GM18861 (cell line): Measurements from ENCODE around the gene LRP1B.
A peak's percentile ranks its signal among the peaks of the same experiment; 100 is the strongest.

Experiments used
- ATAC-seq: cut with Tn5 transposase; IDR thresholded peaks from one replicate; pipeline ENCODE4 v1.9.1; 2021; ENCODE audit not compliant: unreplicated experiment

Gene LRP1B

DNA sequence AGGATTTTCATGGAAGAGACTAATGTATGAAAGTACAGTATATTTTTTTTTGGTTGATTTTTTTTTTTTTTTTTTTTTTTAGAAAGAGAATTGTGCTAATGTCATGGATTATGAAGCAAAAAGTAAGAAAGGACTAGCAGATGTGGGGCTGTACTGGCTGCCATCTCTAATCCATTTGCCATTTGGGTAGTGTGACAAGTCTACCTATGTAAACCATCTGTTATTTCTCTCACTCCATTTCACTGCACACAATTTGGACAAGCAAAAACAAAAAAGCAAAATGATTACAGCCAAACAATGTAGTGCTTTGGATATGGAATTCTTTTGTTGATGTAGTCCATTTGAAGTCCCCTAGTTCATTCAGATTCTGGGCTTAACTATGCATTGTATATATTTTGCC lies 1355.4 kb downstream of the LRP1B start:
- ATAC-seq, result no peak

DNA sequence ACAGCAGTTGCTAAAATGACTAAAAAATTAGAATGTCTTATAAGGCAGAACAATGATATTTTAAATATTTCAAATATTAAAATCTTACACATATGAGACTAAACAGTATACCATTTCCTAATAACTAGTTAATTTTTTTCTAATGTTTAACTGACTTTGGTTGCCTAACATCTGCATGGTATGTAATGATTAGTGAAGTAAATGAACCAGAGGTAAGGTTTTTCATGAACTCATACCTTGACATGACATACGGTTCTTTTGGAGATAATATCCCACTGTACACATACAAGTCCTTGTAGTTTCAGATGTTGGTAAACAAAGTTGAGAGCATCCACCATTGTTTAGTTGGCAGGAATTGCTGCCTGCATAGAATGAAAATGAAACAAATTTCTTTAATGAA lies 1360.2 kb downstream of the LRP1B start:
- peak; percentile 70 for ATAC-seq

DNA sequence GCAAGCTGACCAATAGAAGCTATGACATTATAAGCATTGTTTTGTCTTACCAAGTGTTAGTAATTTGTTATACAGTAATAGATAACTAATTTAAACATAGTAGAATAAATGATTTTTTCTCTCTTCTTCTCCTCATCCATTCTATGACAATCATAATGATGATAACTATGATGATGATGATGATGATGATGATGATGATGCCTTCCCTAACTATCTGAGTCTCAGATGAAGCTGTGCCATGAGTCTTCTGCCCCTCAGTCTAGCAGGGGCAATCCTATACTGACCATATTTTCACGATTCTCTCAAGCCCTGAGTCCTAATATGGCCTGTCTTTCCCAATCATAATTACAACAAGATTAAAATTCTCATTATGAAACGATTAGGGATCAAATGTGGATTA lies 1369.0 kb downstream of the LRP1B start:
- no peak for ATAC-seq

DNA sequence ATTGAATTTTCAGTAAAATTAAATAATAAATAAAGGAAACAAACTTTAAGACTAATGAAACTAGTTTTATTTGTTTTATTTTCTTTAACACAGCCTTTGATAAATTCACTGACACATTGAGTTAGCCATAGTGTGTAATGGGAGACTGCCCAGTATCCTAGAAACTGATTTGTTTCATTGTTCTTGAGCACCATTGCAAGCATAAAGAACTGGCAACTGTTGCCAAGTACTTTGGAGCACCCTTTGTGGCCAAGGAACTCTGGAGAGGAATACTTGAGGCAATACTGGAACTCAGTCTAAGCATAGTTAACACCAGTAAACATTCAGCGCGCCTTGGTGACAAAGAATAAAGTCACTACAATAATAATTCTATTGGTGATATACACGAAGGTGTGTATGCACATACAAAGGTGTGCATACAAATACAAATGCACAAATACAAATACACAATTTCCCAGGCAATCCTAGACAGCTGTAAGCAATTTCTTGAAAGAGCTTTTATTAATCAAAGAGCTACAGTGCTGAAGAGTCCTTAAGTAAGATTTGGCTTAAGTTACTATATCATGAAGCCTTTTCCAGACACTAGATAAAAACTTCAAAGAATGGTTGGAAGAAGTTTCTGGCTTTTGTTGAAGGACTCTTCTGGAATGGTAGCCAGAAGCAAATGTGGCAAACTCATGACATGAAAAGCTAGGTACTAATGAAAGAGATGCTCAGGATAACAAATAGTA lies 1371.2 kb downstream of the LRP1B start:
- no peak for ATAC-seq

DNA sequence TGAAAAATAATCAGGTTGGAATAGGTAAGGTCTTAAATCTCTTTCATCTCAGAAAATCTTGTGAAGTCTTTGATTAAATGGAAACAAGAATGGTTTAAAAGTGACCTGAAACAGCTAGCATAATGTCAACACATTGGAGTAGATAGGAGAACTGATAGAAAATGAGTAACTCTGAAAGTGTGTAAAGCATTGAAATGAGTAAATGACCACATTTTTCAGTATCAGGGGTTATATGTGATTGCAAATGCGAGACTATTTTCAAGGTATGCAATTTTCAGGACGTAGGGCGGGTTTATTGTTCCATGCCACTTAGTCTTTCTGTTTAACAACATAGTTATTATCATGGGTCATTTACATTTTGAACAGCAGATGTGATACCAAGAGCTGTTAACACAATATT lies 1383.2 kb downstream of the LRP1B start:
- peak; percentile 94 for ATAC-seq

DNA sequence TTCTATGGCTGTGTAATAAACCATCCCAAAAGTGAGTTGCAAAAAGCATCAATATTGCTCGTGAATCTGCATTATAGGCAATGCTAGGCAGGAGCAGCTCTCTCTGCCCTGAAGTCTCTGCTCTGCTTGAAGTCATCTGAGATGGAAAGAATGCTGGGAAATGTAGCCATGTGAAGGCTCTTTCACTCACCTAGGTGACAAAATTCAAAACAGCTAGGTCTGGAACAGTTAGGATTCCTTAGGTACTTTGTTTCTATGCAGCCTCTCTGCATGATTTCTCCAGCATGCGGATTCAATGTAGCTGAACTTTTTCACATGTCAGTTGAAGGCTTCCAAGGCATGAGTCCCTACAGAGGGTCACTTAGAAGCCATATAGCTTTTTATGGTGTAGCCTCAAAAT lies 1383.7 kb downstream of the LRP1B start:
- ATAC-seq, result no peak

DNA sequence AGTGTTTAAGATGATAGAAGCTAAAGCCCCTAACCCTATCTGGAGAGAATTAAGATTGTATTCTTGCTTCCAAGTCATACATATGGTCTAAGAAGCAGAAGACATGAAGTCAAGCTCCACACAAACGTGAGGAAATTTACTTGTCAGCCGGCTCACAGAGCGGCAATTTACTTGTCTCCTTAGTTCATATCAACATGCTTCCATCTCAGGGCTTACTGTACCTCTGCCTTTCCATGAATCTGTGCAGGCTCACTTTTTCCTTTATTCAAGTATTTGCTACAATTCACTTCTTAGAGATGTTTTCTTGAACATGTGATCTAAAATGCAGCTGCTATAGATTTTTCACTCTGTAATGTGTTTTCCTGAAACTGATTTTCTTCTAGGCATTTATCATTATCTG lies 1386.4 kb downstream of the LRP1B start:
- ATAC-seq, result no peak

DNA sequence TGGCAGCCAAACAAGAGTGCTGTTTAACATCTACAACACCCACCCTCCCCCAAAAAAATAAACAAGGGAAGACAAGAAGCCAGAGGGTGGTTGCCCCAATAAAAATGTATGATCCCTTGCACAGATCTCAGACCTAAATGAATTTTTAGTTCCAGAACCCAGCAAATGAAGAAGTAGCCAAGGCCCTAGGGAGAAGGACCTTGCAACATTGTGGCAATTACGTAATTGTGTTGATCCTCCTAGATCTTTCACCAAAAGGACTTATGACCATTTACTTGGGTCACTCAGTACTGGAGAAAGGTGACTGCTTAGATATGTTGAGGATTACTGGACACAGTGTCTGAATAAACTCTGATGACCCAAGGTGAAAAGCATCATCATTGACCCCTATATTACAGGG lies 1393.8 kb downstream of the LRP1B start:
- no peak for ATAC-seq

DNA sequence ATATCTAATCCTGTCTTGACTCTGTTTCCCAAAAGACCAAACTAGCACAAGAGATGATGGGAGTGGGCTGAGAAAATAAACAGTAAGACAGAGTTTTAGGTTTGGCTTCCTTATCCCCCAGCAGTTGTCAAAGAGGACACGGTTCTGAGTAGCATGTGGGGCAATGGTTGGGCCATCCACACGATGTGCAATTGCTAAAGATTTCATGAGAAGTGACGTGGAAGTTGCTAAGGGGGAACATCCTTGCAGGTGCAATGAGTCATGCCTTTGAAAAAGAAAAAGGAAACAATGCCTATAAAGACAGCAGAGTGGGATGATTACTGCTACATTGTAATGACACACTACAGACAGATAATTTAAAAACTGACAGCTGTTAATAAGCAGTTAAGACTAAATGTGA lies 1395.8 kb downstream of the LRP1B start:
- no peak for ATAC-seq

DNA sequence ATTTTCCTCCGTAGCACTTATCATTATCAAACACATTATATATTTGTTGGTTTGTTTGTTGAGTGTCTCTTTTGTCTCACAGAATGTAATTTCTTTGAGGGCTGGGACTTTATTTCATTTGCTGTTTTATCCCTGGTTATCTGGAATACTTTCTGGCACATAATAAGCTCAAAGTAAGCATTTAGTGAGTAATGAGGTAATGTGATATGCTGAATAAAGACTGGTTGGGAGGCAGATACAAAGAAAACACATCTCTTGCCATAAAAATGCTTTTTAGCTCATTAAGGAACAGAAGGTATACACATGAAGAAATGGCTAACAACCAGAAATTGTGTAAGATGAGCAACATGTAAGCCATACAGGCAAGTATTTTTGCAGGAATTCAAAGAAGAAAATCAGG lies 1411.8 kb downstream of the LRP1B start:
- no peak for ATAC-seq

DNA sequence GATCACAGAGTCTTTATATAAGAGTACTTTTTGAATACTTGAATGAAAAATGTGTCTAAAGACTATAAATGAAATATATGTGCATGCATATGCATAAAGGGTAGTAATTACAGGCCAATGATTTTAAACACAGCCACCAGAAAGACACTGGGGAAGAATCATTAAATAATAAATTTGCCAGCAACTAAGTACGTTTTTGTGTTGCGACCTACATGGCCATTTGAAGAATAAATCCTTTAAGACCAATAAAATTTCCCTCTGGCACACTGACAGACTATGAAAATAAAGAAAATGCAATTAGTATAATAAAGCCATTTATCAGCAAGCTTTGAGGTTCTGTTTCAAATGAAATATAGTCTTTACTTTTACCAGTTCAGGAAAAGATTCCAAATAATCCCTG lies 1413.3 kb downstream of the LRP1B start:
- no peak for ATAC-seq

DNA sequence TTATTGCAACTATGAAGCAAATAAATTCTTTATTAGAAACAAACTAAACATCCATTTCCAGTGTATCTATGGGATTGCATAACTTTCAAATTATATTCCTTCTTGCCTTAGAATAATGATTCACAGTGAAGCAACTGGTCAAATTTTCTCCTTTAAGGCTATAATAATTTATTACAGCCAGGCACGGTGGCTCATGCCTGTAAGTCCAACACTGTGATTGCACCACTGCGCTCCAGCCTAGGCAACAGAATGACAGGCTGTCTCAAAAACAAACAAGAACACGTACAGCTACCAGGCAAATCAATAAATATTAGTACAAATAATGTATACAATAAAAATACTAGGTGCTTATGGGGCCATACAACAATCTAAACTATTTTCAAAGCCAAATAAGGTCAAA lies 1416.2 kb downstream of the LRP1B start:
- ATAC-seq, result no peak

DNA sequence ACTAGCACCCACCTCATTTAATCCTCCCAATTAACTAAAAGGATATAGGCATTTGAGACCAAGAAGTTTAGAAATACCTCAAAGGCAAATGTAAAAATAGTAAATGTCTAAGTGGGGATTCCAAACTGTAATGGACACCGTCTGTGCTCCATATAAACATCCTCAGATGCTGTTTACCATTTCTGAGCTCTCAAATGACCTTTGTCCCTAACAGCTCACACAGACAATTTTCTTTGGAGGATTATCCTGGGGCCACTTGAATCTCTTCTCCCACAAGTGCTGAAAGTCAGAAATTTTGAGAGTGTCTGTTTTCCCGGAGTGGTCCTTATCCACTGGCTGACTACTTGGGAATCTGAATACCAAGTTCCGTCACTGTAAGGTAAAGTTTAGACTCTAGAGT lies 1418.9 kb downstream of the LRP1B start:
- ATAC-seq, result no peak

DNA sequence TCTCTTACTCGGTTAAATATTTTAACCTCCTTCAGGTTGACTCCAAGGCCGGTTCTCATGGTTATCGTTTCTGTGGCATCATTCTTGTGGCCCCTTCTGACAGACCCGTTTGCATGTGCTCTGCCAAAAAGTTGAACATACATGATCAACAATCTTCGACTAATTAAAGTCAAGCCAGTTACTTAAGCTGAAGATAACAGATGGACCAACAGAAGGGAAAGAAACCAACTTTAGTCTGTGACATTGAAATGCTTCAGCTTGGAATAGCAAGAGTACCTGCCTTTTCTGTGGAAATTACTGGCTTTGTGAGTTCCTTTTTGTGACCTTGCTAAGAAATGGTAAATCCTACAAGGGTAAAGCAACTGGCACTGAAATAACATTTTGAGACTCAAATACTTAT lies 1429.1 kb downstream of the LRP1B start:
- ATAC-seq, result no peak

DNA sequence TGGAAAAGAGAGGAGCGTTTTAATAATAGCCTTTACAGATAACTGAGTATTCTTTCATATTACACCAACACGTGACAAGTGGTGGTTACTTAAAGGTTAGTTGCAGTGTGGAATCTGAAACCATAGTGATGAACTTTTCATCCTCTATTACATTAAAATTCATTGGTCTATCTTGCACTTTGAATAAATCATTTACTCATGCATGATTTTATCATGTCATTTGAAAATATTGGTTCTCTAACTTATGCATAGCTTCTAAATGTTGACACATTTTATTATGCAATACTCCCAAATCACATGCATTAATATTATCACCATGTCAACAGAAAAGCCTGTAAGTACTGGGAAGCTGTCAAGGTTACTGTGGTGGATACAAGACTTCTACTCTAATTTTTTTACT lies 1432.2 kb downstream of the LRP1B start:
- no peak for ATAC-seq

DNA sequence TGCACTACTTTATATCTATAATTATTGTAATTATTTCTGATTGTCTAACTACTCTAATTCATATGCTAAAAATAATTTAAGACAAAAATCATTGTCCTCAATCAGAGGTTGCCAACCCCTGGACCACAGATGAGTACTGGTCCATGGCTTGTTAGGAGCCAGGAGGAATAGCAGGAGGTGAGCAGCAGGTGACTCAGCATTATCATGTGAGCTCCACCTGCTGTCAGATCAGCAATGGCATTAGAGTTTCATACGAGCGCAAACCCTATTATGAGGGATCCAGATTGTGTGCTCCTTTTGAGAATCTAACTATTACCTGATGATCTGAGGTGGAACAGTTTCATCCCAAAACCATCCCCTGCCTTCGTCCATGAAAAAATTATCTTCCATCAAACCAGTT lies 1434.4 kb downstream of the LRP1B start:
- no peak for ATAC-seq

DNA sequence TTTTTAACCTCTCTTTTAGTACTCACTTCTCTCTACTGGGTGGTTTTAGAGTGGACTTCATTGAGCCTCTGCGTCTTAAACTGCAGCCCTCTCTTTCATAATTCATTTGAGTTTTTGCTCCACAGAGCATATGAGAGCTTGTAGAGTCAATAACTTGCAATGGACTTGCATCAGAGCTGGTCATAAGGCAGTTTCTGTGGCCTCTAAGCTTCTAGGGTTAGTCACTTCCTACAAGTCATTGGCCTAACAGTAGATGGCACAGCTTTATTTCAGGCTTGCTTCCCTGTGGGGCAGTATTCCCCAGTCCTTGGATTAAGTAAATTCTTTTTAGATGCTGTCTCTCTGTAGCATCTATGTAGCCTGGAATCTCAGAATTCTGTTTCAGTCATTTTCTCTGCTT lies 1435.7 kb downstream of the LRP1B start:
- ATAC-seq, result no peak

DNA sequence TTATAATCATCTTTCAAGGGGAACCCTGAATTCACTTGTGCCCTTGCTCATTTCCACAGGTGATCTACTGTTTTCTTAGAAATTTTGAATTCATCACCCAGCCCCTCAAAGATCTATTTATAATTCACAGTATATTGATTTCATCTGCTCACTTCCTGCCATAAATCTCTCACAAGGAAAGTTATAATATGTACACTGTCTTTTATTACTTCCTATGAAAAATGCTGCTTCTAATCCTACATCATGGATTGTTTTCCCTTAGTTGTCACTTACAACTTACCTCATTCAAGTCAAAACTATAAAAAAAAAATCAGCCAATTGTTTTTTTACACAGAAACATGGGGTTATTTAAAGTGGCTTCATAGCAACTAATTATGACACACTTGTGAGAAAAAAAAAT lies 1443.0 kb downstream of the LRP1B start:
- no peak for ATAC-seq

DNA sequence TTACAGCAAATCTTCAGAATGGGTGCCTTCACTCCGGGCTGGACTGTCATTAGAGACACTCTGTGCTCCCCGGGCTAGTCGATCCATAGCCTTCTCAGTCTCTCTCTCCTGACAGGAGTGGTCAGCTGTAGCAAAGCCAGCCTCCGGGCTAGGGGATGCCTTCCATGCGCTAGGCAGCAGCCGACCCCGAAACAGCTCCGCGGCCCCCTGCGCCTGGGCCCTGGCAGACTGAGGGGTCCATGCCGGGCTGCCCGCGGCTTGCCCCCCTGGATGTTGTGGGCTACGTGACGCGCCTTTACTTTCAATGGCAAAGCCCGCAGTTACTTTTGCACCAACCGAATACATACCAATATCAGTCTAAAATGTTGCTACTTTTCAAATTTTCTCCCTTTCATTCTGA lies 1447.2 kb downstream of the LRP1B start:
- no peak for ATAC-seq

DNA sequence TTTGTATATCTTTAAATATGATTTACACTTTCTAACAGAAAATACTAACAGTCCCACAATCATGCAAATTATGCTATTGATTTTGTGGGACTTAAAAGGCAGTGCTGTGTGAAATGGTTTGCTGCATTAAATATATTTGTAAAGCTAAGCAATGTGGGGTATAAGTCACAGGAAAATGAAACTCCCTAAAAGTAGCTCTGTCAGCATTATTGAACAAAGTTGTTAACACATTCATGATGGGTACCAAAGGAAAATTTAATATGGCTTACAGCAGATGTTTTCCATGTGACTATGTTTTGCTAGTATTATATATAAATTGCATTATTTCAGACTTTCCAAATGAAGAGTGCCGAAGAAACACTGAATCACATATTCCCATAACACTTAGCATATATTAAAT lies 1450.0 kb downstream of the LRP1B start:
- no peak for ATAC-seq

DNA sequence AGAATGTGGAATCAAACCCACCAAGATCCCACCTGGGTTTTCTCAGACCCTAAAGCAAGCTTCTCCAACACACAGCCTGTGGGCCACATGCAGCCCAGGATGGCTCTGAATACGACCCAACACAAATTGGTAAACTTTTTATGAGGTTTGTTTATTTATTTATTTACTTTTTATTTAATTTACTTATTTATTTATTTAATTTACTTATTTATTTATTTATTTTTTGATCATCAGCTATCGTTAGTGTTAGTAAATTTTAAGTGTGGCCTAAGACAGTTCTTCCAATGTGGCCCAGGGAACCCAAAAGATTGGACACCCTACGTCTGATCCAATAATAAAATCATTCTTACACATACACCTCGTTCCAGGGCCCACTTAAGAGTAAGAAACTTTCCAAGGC lies 1451.1 kb downstream of the LRP1B start:
- no peak for ATAC-seq

DNA sequence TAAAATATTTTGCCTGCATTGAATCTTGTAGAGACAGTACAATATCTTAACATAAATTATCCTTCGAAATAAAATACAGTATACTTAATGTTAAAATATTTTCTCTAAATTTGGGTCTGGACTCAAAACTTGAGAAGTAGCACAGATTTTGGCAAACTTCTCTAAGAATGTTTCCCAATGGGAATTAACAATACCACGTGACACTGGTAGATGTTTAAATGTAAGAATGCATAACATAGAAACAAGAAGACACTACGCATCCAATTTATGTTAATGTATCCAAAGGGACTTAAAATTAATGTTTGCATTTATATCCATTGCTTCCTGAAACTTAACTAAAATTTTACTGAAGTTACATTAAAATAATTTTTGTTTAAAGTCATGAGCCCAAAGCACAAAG lies 1460.9 kb downstream of the LRP1B start:
- no peak for ATAC-seq

DNA sequence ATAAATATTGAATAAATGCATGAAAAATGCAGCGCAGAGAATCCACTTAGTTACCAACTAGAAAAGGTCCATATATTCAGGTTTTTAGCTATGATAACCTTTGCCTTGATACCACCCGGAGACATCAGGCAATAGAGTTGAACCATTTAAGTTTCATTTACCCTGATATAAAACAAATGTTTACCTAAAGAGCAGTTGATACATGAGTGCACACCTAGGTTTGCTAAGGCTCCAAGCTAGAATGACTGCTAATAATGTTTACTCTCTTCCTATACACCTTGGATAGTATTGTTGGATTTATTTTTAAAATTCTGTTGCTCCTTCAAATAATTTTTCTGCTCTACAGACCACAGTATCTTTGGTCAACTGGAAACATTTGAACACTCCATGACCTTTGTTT lies 1463.6 kb downstream of the LRP1B start:
- ATAC-seq, result no peak

DNA sequence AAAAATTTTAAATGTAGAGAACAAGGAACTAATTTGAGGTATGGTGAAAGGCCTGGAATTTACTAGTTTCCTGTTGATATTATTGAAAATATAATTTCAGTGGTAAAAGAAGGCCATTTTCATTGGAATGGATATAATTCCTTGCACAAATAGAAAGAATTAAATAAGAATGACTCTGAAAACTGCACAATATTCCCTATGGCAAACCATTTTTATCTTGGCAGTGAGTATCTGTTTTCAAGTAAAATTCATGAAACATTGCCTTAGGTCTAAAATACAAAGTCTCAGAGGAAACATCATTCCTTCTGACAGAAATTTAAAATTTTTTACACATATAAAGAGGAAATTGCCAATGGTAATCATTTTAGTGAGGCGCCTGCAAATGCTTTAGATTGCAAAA lies 1468.3 kb downstream of the LRP1B start:
- ATAC-seq, result no peak
